ENCODE measurements around the gene PRKAA1. TPM values are rescaled to one million over a fixed set of nuclear protein-coding genes. Genes with fewer than 3 reads are reported as not detected.
"Not testable (repeated sequence)": the region's sequence is repeated elsewhere in the genome, so short reads cannot be mapped to it uniquely, and the experiment has no call there.

Gene PRKAA1
- total RNA-seq, 1 experiment from 2014 or later, result 69.0 TPM

- H3K27me3 ChIP-seq, result no peaks in the 10 kb centered on the region
- no peak for DNase-seq
Measured at GRCh38 chr5:40757400-40757799, 40.8 kb downstream of the PRKAA1 start.

DNA sequence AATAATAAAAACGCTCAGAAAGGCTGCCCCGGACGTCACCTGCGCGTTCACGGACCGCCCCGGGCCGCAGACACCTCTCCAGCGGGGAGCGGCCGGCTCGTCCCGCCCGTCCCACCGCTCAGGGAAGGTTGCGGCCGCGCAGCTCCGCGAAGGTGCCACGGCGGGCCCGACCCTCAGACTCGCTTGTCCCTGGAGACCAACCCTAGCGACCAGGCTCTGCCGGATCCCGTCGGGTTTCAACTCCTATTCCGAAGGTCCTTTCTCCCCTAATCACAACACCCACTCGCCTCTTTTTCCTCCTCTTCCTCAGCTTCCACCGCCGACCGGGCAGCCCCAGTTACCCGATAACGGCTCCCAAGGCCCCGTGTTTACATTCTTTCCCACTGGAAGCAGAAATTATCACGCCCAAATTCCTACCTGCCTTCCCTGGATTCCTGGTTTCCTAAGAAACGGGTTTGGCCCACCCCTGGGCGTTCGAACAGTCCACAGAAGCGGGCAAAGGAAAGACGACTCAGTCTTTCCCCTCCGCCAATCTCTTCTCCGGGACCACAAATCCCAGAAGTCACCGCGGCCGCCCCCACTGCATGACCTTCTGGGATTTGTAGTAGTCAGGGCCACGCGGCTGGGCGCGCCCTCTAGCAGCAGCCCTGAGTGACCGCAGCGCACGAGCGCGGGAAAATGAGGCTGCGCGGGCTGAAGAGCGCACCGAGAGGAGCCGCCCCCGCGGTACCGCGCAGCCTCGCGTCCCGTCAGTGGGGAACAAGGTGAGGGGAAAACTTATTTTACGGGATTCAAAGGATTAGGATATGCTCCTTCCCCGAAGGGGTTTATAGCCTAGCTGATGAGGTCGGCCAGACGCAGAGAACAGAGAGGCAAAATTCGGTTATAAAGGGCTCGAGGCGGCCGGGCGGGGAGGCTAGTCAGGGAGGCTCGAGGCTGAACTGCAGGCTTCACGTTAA is 42.5 kb downstream of the PRKAA1 start, which contains the start of gene TTC33:
TTC33 (minus strand) TSS at position 555 of the 959 bp plus-strand sequence. CDS start 8,943 bp downstream, outside the sequence.
- peaks cover 15% of the 10 kb centered on the region for H3K36me3 ChIP-seq
- peaks cover 9% of the 10 kb centered on the region for H3K9me3 ChIP-seq
- peak; percentile 98 for DNase-seq
- peak within 1 kb of the TSS; percentile 79 for H3K4me3 ChIP-seq
- no peaks in the 10 kb centered on the region for H3K27me3 ChIP-seq

More at GRCh38 chr5:40757400-40757799, 40.8 kb downstream of the PRKAA1 start:
- Histone ChIP-seq H3K4me3 (no peak overlapping the region), H3K9me3 (no peaks in the 10 kb centered on the region), H3K36me3 (peaks cover 27% of the 10 kb centered on the region)

DNA sequence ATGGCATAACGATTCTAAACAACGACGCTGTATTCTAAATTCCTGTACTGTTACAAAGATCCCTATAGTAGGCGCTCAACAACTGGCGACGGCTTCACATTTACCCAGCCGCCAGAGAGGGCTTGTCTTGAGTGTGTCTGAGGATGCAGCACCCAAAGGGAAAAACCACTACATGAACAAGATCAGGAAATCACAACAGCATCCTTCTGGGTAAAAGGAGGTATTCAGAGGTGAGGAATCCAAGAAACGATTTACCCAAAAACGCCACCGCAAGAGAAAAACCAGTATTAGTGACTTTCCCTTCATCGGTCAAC is 43.1 kb downstream of the PRKAA1 start:
- H3K36me3 ChIP-seq, result peaks cover 10% of the 10 kb centered on the region
- H3K4me3 ChIP-seq, result peak overlapping the region; percentile 79
- H3K9me3 ChIP-seq, result peaks cover 9% of the 10 kb centered on the region
- no peaks in the 10 kb centered on the region for H3K27me3 ChIP-seq
- peak; percentile 76 for DNase-seq

- no peak for DNase-seq
- H3K4me3 ChIP-seq, result peak overlapping the region; percentile 79
- H3K36me3 ChIP-seq, result peaks cover 10% of the 10 kb centered on the region
- no peaks in the 10 kb centered on the region for H3K27me3 ChIP-seq
- H3K9me3 ChIP-seq, result peaks cover 9% of the 10 kb centered on the region
Measured at GRCh38 chr5:40754381-40755092, 43.6 kb downstream of the PRKAA1 start.

- peaks cover 22% of the 10 kb centered on the region for H3K36me3 ChIP-seq
- peaks cover 9% of the 10 kb centered on the region for H3K9me3 ChIP-seq
- no peak overlapping the region for H3K4me3 ChIP-seq
- no peak for DNase-seq
- H3K27me3 ChIP-seq, result no peaks in the 10 kb centered on the region
Measured at GRCh38 chr5:40746703-40747102, 51.5 kb downstream of the PRKAA1 start.

- H3K9me3 ChIP-seq, result peaks cover 8% of the 10 kb centered on the region
- no peaks in the 10 kb centered on the region for H3K27me3 ChIP-seq
- H3K36me3 ChIP-seq, result peaks cover 45% of the 10 kb centered on the region
- DNase-seq, result no peak
- H3K4me3 ChIP-seq, result no peak overlapping the region
Measured at GRCh38 chr5:40743771-40744170, 54.4 kb downstream of the PRKAA1 start.

DNA sequence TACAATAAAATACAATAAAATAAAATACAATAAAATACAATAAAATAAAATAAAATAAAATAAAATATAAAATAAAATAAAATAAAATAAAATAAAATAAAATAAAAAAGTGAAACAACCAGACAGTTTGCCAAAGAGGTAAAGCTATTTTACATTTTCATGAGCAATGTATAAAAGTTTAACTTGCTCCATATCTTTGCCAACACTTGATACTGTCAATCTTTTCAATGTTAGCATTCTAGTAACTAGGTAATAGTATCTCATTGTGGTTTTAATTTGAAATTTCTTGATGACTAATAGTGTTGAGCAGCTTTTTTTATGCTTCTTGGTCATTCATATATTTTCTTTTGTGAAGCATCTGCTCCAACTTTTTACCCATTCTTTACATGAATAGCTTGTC is 59.7 kb downstream of the PRKAA1 start:
- Histone ChIP-seq H3K4me3 (no peak overlapping the region), H3K9me3 (peaks cover 11% of the 10 kb centered on the region), H3K27me3 (no peaks in the 10 kb centered on the region), H3K36me3 (peaks cover 46% of the 10 kb centered on the region)
- no peak for DNase-seq

DNA sequence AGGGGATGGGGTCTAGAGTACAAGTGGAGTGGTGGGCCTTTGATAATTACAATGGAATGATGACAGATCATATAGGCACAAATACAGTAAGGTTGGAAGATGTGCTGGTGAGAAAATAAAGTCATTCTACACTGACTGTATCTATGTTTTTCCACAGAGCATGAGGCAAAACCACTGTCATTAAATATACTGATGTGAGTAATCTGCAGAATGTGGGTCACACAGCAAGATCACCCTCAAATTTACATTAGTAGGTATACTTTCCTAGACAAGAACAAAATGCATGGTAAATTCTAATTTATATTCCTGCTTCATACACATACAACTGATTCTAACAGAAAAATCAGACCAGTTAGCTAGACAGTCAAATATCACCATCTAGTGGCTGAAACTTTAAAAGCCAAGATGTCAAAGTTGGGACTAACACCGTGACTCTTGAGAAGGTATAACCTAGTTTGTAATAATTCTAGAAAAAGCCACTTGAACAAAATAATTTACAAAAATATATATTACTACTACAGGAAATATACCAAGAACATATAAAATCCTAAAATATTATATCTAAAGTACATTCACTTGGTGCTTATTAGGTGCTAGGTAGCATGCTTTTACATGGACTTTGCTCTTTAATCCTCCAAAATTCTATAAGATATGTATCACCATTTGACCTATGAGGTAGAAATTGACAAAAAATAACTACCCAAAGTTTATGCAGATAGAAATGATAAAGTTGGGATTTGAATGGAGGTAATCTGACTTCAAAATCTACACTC is 61.9 kb downstream of the PRKAA1 start:
- Histone ChIP-seq H3K27me3 (no peaks in the 10 kb centered on the region), H3K9me3 (peaks cover 11% of the 10 kb centered on the region), H3K4me3 (no peak overlapping the region), H3K36me3 (peaks cover 28% of the 10 kb centered on the region)
- DNase-seq, result no peak

GRCh38 chr5:40735609-40736008 is 62.6 kb downstream of the PRKAA1 start:
- DNase-seq, result no peak
- no peaks in the 10 kb centered on the region for H3K27me3 ChIP-seq
- H3K4me3 ChIP-seq, result no peak overlapping the region
- H3K9me3 ChIP-seq, result peaks cover 11% of the 10 kb centered on the region
- H3K36me3 ChIP-seq, result peaks cover 21% of the 10 kb centered on the region

GRCh38 chr5:40734986-40735385 is 63.2 kb downstream of the PRKAA1 start:
- DNase-seq, result no peak
- no peaks in the 10 kb centered on the region for H3K27me3 ChIP-seq
- H3K36me3 ChIP-seq, result peaks cover 17% of the 10 kb centered on the region
- H3K9me3 ChIP-seq, result peaks cover 9% of the 10 kb centered on the region
- H3K4me3 ChIP-seq, result no peak overlapping the region

DNA sequence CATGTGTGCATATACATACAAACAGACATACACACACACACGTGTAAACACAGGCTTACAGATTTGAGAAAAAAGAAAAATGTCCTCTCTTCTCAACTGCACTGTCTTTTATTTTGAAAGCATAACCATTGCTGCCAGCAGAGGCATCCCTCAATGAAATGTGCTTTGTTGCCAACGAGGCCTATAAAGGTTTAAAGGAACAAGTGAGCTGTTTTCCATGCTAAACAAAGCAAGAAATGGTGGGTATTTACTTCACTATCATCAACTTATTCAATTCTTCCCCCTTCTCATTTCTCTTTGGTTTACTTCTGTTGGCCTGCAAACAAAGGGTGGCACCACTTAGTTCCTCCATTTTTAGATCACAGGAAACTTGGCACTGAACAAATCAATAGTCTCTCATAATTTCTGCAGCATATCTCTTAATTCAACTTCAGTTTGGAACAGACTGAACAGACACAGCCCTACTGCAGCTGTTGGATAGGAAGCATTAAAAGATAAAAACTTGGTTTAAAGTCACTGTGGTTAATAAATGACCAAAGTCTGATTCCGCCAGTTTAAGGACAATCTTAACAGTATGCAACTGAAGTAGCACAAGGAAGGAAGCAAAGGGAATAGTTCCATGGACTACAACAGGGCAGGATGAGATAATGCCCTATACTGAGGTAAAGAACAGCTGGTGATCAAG is 64.2 kb downstream of the PRKAA1 start:
- peaks cover 6% of the 10 kb centered on the region for H3K9me3 ChIP-seq

DNA sequence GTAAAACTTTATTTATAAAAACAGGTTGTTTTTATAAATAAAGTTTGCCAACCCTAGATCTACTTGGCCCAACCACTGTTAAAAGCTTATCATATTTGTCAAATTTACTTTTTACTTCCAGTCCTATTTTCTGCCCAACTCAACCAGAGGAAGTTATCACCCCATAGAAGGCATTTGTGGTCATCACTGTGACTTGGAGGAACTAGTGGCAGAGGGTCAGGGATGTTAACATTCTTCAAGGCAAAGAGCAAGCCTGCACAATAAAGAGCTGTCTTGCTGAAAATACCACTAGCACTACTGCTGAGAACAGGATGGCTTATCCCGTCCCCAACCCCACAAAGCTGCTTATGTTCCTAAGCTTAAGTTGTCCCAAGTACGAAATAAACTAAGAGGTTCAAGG is 64.7 kb downstream of the PRKAA1 start:
- Histone ChIP-seq H3K36me3 (peaks cover 3% of the 10 kb centered on the region; the same call in 1 of the 2 replicates), H3K27me3 (no peaks in the 10 kb centered on the region), H3K4me3 (no peak overlapping the region), H3K9me3 (no peaks in the 10 kb centered on the region)
- no peak for DNase-seq

More for the DNA sequence above, 64.2 kb downstream of the PRKAA1 start:
- Histone ChIP-seq H3K27me3 (no peaks in the 10 kb centered on the region), H3K36me3 (peaks cover 8% of the 10 kb centered on the region), H3K4me3 (no peak overlapping the region)
- DNase-seq, result no peak

DNA sequence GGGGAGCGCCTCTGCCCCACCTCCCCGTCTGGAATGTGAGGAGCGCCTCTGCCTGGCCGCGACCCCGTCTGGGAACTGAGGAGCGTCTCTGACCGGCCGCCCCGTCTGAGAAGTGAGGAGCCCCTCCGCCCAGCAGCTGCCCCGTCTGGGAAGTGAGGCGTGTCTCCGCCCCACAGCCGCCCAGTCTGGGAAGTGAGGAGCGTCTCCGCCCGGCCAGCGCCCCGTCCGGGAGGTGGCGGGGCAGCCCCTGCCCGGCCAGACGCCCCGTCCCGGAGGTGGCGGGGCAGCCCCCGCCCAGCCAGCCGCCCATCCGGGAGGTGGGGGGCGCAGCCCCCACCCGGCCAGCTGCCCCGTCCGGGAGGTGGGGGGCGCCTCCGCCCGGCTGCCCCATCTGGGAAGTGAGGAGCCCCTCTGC is 75.7 kb downstream of the PRKAA1 start:
- not testable (repeated sequence) for H3K4me3 ChIP-seq, H3K27me3 ChIP-seq, H3K9me3 ChIP-seq

DNA sequence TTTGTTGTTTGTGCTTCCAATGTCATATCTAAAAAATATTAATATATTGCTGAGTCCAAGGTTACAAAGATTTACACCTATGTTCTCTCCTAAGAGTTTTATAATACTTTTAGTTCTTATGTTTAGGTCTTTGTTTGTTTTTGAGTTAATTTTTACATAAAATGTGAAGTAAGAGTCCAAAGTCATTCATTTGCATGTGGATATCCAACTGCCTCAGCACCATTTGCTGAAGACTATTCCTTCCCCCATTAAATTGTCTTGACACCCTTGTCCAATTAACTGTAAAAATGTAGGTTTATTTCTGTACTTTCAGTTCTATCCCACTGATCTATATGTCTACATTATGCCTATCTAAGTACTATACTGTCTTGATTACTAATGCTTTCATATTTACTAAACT is 78.1 kb downstream of the PRKAA1 start:
- no peaks in the 10 kb centered on the region for H3K27me3 ChIP-seq
- no peak overlapping the region for H3K4me3 ChIP-seq
- no peak for DNase-seq
- H3K36me3 ChIP-seq, result peaks cover 8% of the 10 kb centered on the region
- no peaks in the 10 kb centered on the region; the same call in none of the 2 replicates for H3K9me3 ChIP-seq

More for the DNA sequence above, 75.7 kb downstream of the PRKAA1 start:
- not testable (repeated sequence) for DNase-seq, H3K36me3 ChIP-seq

- no peak overlapping the region for H3K4me3 ChIP-seq
Measured at GRCh38 chr5:40717281-40717680, 80.9 kb downstream of the PRKAA1 start.

GRCh38 chr5:40716590-40716989 is 81.6 kb downstream of the PRKAA1 start:
- H3K27me3 ChIP-seq, result no peaks in the 10 kb centered on the region
- DNase-seq, result no peak
- H3K36me3 ChIP-seq, result peaks cover 8% of the 10 kb centered on the region
- H3K4me3 ChIP-seq, result no peak overlapping the region
- no peaks in the 10 kb centered on the region; the same call in 1 of the 2 replicates for H3K9me3 ChIP-seq

More at GRCh38 chr5:40717281-40717680, 80.9 kb downstream of the PRKAA1 start:
- peak; percentile 23 for DNase-seq
- no peaks in the 10 kb centered on the region; the same call in 1 of the 2 replicates for H3K9me3 ChIP-seq
- H3K27me3 ChIP-seq, result no peaks in the 10 kb centered on the region
- peaks cover 8% of the 10 kb centered on the region for H3K36me3 ChIP-seq
